Vagina (tissue), 2 donors: ENCODE measurements around the gene BRICD5. TPM values are rescaled to one million over a fixed set of nuclear protein-coding genes. Genes with fewer than 3 reads are reported as not detected.

Experiments used
- DNase-seq, 2 donors: peaks; one replicate each; pipeline ENCODE4 v3.0.0-alpha.2; 2017; ENCODE audit errors: extremely low spot score in 2 of 2
- H3K27ac ChIP-seq: fragments of 200-600 bp; sonication (generic); one replicate; pipeline ENCODE4 v1.5.1; 2019
- H3K27me3 ChIP-seq: fragments of 200-600 bp; sonication (generic); one replicate; pipeline ENCODE4 v1.5.1; 2019
- H3K36me3 ChIP-seq, 2 donors: fragments of 200-600 bp; sonication (generic); one replicate each; pipeline ENCODE4 v1.5.1; 2017 to 2019
- H3K4me1 ChIP-seq: fragments of 200-600 bp; sonication (generic); one replicate; pipeline ENCODE4 v1.5.1; 2019
- H3K4me3 ChIP-seq, 2 donors: fragments of 200-600 bp; sonication (generic); 1 replicate in 1 of 2; 2 replicates in 1 of 2; pipeline ENCODE4 v1.5.1; 2016 to 2019
- H3K9me3 ChIP-seq: fragments of 200-600 bp; sonication (generic); one replicate; pipeline ENCODE4 v1.5.1; 2019
- CTCF ChIP-seq, 3 experiments: fragments of 450-650 bp in 2 of 3; fragments of 200-600 bp in 1 of 3; sonication (generic) in 1 of 3; IDR thresholded peaks; one replicate each; pipeline ENCODE4 v1.5.1; 2017 to 2019; ENCODE audit warnings: antibody characterized with exemption in 3 of 3, mild to moderate bottlenecking in 2 of 3, moderate library complexity in 2 of 3
- POLR2A ChIP-seq, 2 donors: fragments of 450-650 bp; IDR thresholded peaks; one replicate each; pipeline ENCODE4 v1.6.1; 2017; ENCODE audit warnings: antibody characterized with exemption in 2 of 2, mild to moderate bottlenecking in 2 of 2, moderate library complexity in 2 of 2
- POLR2AphosphoS5 ChIP-seq, 2 donors: sonication (generic); formaldehyde crosslinking; IDR thresholded peaks; one replicate each; pipeline ENCODE4 v1.9.0; 2017; ENCODE audit warnings: antibody characterized with exemption in 2 of 2, mild to moderate bottlenecking in 2 of 2, low read depth in 1 of 2; ENCODE audit not compliant: insufficient read depth in 1 of 2
- intact Hi-C: fragments of 100-400 bp; cut with DNase I; formaldehyde crosslinking; loops from one replicate; pipeline ENCODE4 v1.15.1; 2023
- total RNA-seq: library from RNA; depleted of rRNA; stranded (reverse); fragments of >200 nt; gene quantifications from one replicate; pipeline ENCODE4 v1.2.3, GENCODE V29; 2016

The BRICD5 gene
- total RNA-seq, 1 donor from 2014 or later = 9.6 TPM

GRCh38 chr16:2179107-2179501 lies 31.6 kb downstream of the BRICD5 start:
- Histone ChIP-seq H3K4me3 (no peak overlapping the region), H3K9me3 (no peaks in the 10 kb centered on the region), H3K36me3 (peaks cover 0 to 23% of the 10 kb centered on the region in 2 donors), H3K4me1 (peaks cover 6% of the 10 kb centered on the region), H3K27ac (no peak overlapping the region), H3K27me3 (no peaks in the 10 kb centered on the region)
- DNase-seq = no peak
- TF ChIP-seq POLR2A (IDR thresholded peaks at IDR 0.05) = no peak
- TF ChIP-seq CTCF (IDR thresholded peaks at IDR 0.05) = no peak
- intact Hi-C loops = no loop called here

DNA sequence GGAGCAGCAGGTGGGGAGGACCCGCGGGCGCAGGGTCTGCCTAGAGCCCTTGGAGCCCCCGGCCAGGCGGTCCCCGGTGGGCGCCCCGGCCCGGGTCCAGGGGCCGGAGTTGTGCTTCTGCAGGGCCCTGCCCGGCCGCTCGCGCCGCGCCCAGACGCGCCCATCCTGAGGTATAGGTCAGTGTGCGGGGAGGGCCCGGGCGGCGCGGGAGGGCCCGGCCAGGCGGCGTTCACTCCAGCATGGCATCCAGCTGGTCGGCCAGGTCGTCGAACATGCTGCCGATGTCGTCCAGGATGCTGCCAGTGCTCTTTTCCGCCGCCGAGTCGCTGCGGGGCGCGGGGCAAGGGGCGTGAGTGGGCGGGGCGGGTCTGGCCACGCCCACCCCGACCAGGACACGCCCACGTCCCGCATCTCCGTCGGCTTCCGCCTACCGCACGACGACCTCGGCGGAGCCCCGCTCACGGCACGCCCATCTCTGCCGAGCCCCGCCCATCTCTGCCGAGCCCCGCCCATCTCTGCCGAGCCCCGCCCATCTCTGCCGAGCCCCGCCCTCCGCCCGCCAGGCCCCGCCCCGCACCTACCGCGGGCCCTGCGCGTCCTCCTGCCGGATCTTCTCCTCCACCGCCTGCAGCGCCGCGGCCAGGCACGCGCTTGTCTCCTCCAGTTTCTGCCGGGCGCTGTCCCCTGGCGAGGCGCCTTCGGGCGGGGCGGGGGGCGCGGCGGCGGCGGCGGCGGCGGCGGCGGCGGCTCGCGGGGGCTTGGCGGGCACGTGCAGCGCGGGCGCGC lies 32.1 kb downstream of the BRICD5 start:
- peaks cover 0 to 29% of the 10 kb centered on the region in 2 donors for H3K36me3 ChIP-seq
- H3K9me3 ChIP-seq = no peaks in the 10 kb centered on the region
- TF ChIP-seq POLR2A (IDR thresholded peaks at IDR 0.05) = no peak
- no peak for TF ChIP-seq CTCF (IDR thresholded peaks at IDR 0.05)
- TF ChIP-seq POLR2AphosphoS5 (IDR thresholded peaks at IDR 0.05; ENCODE audit: insufficient read depth in 1 of 2, low read depth in 1 of 2) = no peak
- DNase-seq = no peak
- H3K4me3 ChIP-seq = no peak overlapping the region
- no peaks in the 10 kb centered on the region for H3K27me3 ChIP-seq
- peaks cover 6% of the 10 kb centered on the region for H3K4me1 ChIP-seq
- intact Hi-C loops = no loop called here
- H3K27ac ChIP-seq = no peak overlapping the region

DNA sequence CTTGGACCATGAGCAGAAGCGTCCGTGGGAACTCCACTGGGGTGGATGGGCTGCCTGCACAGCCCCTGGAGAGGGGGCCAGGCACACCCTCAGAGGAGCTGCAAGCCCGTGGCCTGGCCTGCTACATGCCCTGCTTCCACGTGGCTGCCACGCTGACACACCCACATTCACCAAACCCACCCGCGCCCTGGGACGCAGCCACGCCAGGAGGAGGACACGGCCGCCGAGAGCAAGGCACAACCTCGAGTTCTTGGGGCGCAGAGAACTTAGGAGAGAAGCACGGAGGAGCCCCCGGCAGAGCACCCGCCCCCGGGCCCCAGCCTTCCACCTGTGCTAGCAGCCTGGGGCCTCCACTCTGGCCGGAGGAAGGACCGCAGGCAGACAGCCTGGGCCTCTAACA lies 33.1 kb downstream of the BRICD5 start:
- intact Hi-C loops = no loop called here
- no peaks in the 10 kb centered on the region for H3K27me3 ChIP-seq
- H3K4me3 ChIP-seq = no peak overlapping the region
- TF ChIP-seq POLR2A (IDR thresholded peaks at IDR 0.05) (no peak), CTCF (IDR thresholded peaks at IDR 0.05) (no peak), POLR2AphosphoS5 (IDR thresholded peaks at IDR 0.05; ENCODE audit: insufficient read depth in 1 of 2, low read depth in 1 of 2) (no peak)
- no peak for DNase-seq
- peaks cover 0 to 36% of the 10 kb centered on the region in 2 donors for H3K36me3 ChIP-seq
- peaks cover 6% of the 10 kb centered on the region for H3K4me1 ChIP-seq
- H3K9me3 ChIP-seq = no peaks in the 10 kb centered on the region
- no peak overlapping the region for H3K27ac ChIP-seq

GRCh38 chr16:2177101-2177500 lies 33.6 kb downstream of the BRICD5 start:
- Histone ChIP-seq H3K4me1 (peaks cover 6% of the 10 kb centered on the region), H3K9me3 (no peaks in the 10 kb centered on the region), H3K4me3 (no peak overlapping the region), H3K27me3 (no peaks in the 10 kb centered on the region), H3K36me3 (peaks cover 0 to 40% of the 10 kb centered on the region in 2 donors), H3K27ac (no peak overlapping the region)
- no peak for DNase-seq
- TF ChIP-seq POLR2A (IDR thresholded peaks at IDR 0.05) = no peak
- TF ChIP-seq CTCF (IDR thresholded peaks at IDR 0.05) = no peak
- TF ChIP-seq POLR2AphosphoS5 (IDR thresholded peaks at IDR 0.05; ENCODE audit: insufficient read depth in 1 of 2, low read depth in 1 of 2) = no peak
- intact Hi-C loops = no loop called here

DNA sequence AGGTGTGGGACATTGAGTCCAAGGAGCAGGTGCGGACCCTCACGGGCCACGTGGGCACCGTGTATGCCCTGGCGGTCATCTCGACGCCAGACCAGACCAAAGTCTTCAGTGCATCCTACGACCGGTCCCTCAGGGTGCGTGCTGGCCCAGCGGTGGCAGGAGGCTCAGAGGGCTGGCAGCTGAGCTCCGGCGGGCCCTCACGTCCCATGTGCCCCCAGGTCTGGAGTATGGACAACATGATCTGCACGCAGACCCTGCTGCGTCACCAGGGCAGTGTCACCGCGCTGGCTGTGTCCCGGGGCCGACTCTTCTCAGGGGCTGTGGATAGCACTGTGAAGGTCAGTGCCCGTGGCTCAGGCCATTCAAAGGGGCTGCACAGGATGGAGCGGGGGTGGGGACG lies 34.6 kb downstream of the BRICD5 start:
- intact Hi-C loops = no loop called here
- H3K36me3 ChIP-seq = peaks cover 0 to 51% of the 10 kb centered on the region in 2 donors
- H3K4me1 ChIP-seq = peaks cover 6% of the 10 kb centered on the region
- no peak overlapping the region for H3K4me3 ChIP-seq
- DNase-seq = no peak
- H3K27ac ChIP-seq = no peak overlapping the region
- no peak for TF ChIP-seq CTCF (IDR thresholded peaks at IDR 0.05)
- TF ChIP-seq POLR2A (IDR thresholded peaks at IDR 0.05) = no peak
- TF ChIP-seq POLR2AphosphoS5 (IDR thresholded peaks at IDR 0.05; ENCODE audit: insufficient read depth in 1 of 2, low read depth in 1 of 2) = no peak
- H3K27me3 ChIP-seq = no peaks in the 10 kb centered on the region
- no peaks in the 10 kb centered on the region for H3K9me3 ChIP-seq
